IgD-negative memory B cell (primary cell): ENCODE measurements around the gene ATXN7. TPM values are rescaled to one million over a fixed set of nuclear protein-coding genes. Genes with fewer than 3 reads are reported as not detected.

ENCODE experiments used
- H3K27ac Mint-ChIP-seq, 3 donors: one replicate each; pipeline ENCODE4 v1.8.0; 2020 to 2022; ENCODE audit warnings: mild to moderate bottlenecking in 3 of 3, mixed read lengths in 3 of 3, moderate library complexity in 1 of 3
- H3K27me3 Mint-ChIP-seq: one replicate; pipeline ENCODE4 v1.8.0; 2021; ENCODE audit warnings: mixed read lengths
- H3K36me3 Mint-ChIP-seq: one replicate; pipeline ENCODE4 v1.8.0; 2020; ENCODE audit warnings: mild to moderate bottlenecking, mixed read lengths
- H3K4me1 Mint-ChIP-seq, 3 donors: one replicate each; pipeline ENCODE4 v1.8.0; 2020 to 2022; ENCODE audit warnings: mixed read lengths in 3 of 3, mild to moderate bottlenecking in 1 of 3
- H3K4me3 Mint-ChIP-seq, 4 donors: one replicate each; pipeline ENCODE4 v1.8.0; 2020 to 2022; ENCODE audit warnings: mild to moderate bottlenecking in 4 of 4, mixed read lengths in 4 of 4, moderate library complexity in 3 of 4
- H3K9me3 Mint-ChIP-seq, 3 donors: one replicate each; pipeline ENCODE4 v1.8.0; 2020 to 2021; ENCODE audit warnings: mixed read lengths in 3 of 3, mild to moderate bottlenecking in 1 of 3
- polyA plus RNA-seq: library from polyadenylated mRNA; unstranded; fragments of 300-500 nt; fragmentation: Illumina TruSeq; gene quantifications from one replicate; pipeline ENCODE4 v1.2.3, GENCODE V29; 2021

ATXN7 gene
- polyA plus RNA-seq, 1 donor from 2014 or later: 2.1 TPM

GRCh38 chr3:63853106-63853505 lies 10.6 kb upstream of the ATXN7 start:
- Mint-ChIP-seq H3K36me3 (peaks cover 2% of the 10 kb centered on the region), H3K9me3 (no peaks in the 10 kb centered on the region), H3K4me1 (peaks cover 2 to 11% (median 10%) of the 10 kb centered on the region in 3 donors), H3K27me3 (no peaks in the 10 kb centered on the region), H3K27ac (no peak overlapping the region), H3K4me3 (no peak overlapping the region)

- Mint-ChIP-seq H3K4me1 (peaks cover 2 to 20% (median 15%) of the 10 kb centered on the region in 3 donors), H3K4me3 (no peak overlapping the region), H3K36me3 (peaks cover 2% of the 10 kb centered on the region), H3K27ac (no peak overlapping the region), H3K9me3 (no peaks in the 10 kb centered on the region), H3K27me3 (no peaks in the 10 kb centered on the region)
These were observed 8.2 kb upstream of the ATXN7 start for GRCh38 chr3:63855333-63855940.

- no peaks in the 10 kb centered on the region for H3K27me3 Mint-ChIP-seq
- H3K4me3 Mint-ChIP-seq: no peak overlapping the region
- no peak overlapping the region for H3K27ac Mint-ChIP-seq
- H3K4me1 Mint-ChIP-seq: peaks cover 4 to 30% (median 18%) of the 10 kb centered on the region in 3 donors
- H3K36me3 Mint-ChIP-seq: peaks cover 2% of the 10 kb centered on the region
- H3K9me3 Mint-ChIP-seq: no peaks in the 10 kb centered on the region
These were observed 6.4 kb upstream of the ATXN7 start for GRCh38 chr3:63857311-63857710.

- H3K4me3 Mint-ChIP-seq: peak overlapping the region in 2 of 4 donors; percentile 35 to 73
- peaks cover 20 to 41% (median 29%) of the 10 kb centered on the region in 3 donors for H3K4me1 Mint-ChIP-seq
These were observed 2.9 kb upstream of the ATXN7 start for GRCh38 chr3:63860776-63861175.

GRCh38 chr3:63861306-63861705 lies 2.4 kb upstream of the ATXN7 start:
- Mint-ChIP-seq H3K4me1 (peaks cover 22 to 40% (median 30%) of the 10 kb centered on the region in 3 donors), H3K27ac (peak overlapping the region in 1 of 3 donors; percentile 11), H3K9me3 (no peaks in the 10 kb centered on the region), H3K4me3 (peak overlapping the region in 1 of 4 donors; percentile 73), H3K27me3 (no peaks in the 10 kb centered on the region), H3K36me3 (no peaks in the 10 kb centered on the region)

More at GRCh38 chr3:63860776-63861175, 2.9 kb upstream of the ATXN7 start:
- H3K27ac Mint-ChIP-seq: peak overlapping the region in 1 of 3 donors; percentile 11
- H3K27me3 Mint-ChIP-seq: no peaks in the 10 kb centered on the region
- no peaks in the 10 kb centered on the region for H3K36me3 Mint-ChIP-seq
- no peaks in the 10 kb centered on the region for H3K9me3 Mint-ChIP-seq

- Mint-ChIP-seq H3K27me3 (no peaks in the 10 kb centered on the region), H3K4me3 (peak overlapping the region; percentile 73 to 97 (median 92)), H3K4me1 (peaks cover 26 to 44% (median 33%) of the 10 kb centered on the region in 3 donors), H3K27ac (peak overlapping the region; percentile 39 to 94 (median 91)), H3K36me3 (no peaks in the 10 kb centered on the region), H3K9me3 (no peaks in the 10 kb centered on the region)
These were observed 890 bp upstream of the ATXN7 start for GRCh38 chr3:63862804-63863149.

- Mint-ChIP-seq H3K27ac (peak overlapping the region; percentile 84 to 98 (median 94)), H3K9me3 (no peaks in the 10 kb centered on the region), H3K4me1 (peaks cover 36 to 50% (median 45%) of the 10 kb centered on the region in 3 donors), H3K4me3 (peak overlapping the region; percentile 96 to 98 (median 97)), H3K27me3 (no peaks in the 10 kb centered on the region), H3K36me3 (no peaks in the 10 kb centered on the region)
These were observed 619 bp downstream of the ATXN7 start for GRCh38 chr3:63864008-63864964.

GRCh38 chr3:63864965-63865327 lies 1.3 kb downstream of the ATXN7 start:
- no peaks in the 10 kb centered on the region for H3K36me3 Mint-ChIP-seq
- peak overlapping the region; percentile 96 to 98 (median 97) for H3K4me3 Mint-ChIP-seq
- peaks cover 37 to 50% (median 45%) of the 10 kb centered on the region in 3 donors for H3K4me1 Mint-ChIP-seq
- H3K27me3 Mint-ChIP-seq: no peaks in the 10 kb centered on the region
- H3K27ac Mint-ChIP-seq: peak overlapping the region; percentile 84 to 98 (median 94)
- H3K9me3 Mint-ChIP-seq: no peaks in the 10 kb centered on the region

- peak overlapping the region in 2 of 4 donors; percentile 43 to 64 for H3K4me3 Mint-ChIP-seq
- H3K4me1 Mint-ChIP-seq: peaks cover 46 to 54% (median 53%) of the 10 kb centered on the region in 3 donors
These were observed 3.6 kb downstream of the ATXN7 start for GRCh38 chr3:63867225-63867624.

GRCh38 chr3:63869940-63870614 lies 6.4 kb downstream of the ATXN7 start:
- Mint-ChIP-seq H3K4me1 (peaks cover 44 to 62% (median 58%) of the 10 kb centered on the region in 3 donors), H3K27ac (no peak overlapping the region), H3K27me3 (no peaks in the 10 kb centered on the region), H3K36me3 (peaks cover 2% of the 10 kb centered on the region), H3K4me3 (peak overlapping the region in 2 of 4 donors; percentile 58 to 63), H3K9me3 (no peaks in the 10 kb centered on the region)

More at GRCh38 chr3:63867225-63867624, 3.6 kb downstream of the ATXN7 start:
- Mint-ChIP-seq H3K27ac (no peak overlapping the region), H3K27me3 (no peaks in the 10 kb centered on the region), H3K36me3 (peaks cover 2% of the 10 kb centered on the region), H3K9me3 (no peaks in the 10 kb centered on the region)

- Mint-ChIP-seq H3K9me3 (no peaks in the 10 kb centered on the region), H3K36me3 (peaks cover 2% of the 10 kb centered on the region), H3K27ac (no peak overlapping the region), H3K4me3 (peak overlapping the region in 1 of 4 donors; percentile 0), H3K4me1 (peaks cover 44 to 62% (median 57%) of the 10 kb centered on the region in 3 donors), H3K27me3 (no peaks in the 10 kb centered on the region)
These were observed 6.9 kb downstream of the ATXN7 start for GRCh38 chr3:63870615-63871005.

GRCh38 chr3:63872135-63872924 lies 8.7 kb downstream of the ATXN7 start:
- no peak overlapping the region for H3K4me3 Mint-ChIP-seq

GRCh38 chr3:63874769-63875168 lies 11.1 kb downstream of the ATXN7 start:
- H3K36me3 Mint-ChIP-seq: peaks cover 2% of the 10 kb centered on the region
- no peak overlapping the region for H3K4me3 Mint-ChIP-seq
- H3K4me1 Mint-ChIP-seq: peaks cover 38 to 63% (median 60%) of the 10 kb centered on the region in 3 donors
- H3K9me3 Mint-ChIP-seq: no peaks in the 10 kb centered on the region
- peak overlapping the region in 2 of 3 donors; percentile 27 to 32 for H3K27ac Mint-ChIP-seq
- H3K27me3 Mint-ChIP-seq: no peaks in the 10 kb centered on the region

More at GRCh38 chr3:63872135-63872924, 8.7 kb downstream of the ATXN7 start:
- H3K27me3 Mint-ChIP-seq: no peaks in the 10 kb centered on the region
- no peak overlapping the region for H3K27ac Mint-ChIP-seq
- H3K4me1 Mint-ChIP-seq: peaks cover 42 to 64% (median 62%) of the 10 kb centered on the region in 3 donors
- no peaks in the 10 kb centered on the region for H3K9me3 Mint-ChIP-seq
- H3K36me3 Mint-ChIP-seq: peaks cover 2% of the 10 kb centered on the region

- Mint-ChIP-seq H3K4me1 (peaks cover 37 to 59% (median 56%) of the 10 kb centered on the region in 3 donors), H3K27ac (peak overlapping the region in 2 of 3 donors; percentile 27 to 41), H3K36me3 (peaks cover 2% of the 10 kb centered on the region), H3K27me3 (no peaks in the 10 kb centered on the region), H3K4me3 (no peak overlapping the region), H3K9me3 (no peaks in the 10 kb centered on the region)
These were observed 11.8 kb downstream of the ATXN7 start for GRCh38 chr3:63875510-63875909.
